Measurements from ENCODE around the gene SYTL1.

SYTL1 gene

DNA sequence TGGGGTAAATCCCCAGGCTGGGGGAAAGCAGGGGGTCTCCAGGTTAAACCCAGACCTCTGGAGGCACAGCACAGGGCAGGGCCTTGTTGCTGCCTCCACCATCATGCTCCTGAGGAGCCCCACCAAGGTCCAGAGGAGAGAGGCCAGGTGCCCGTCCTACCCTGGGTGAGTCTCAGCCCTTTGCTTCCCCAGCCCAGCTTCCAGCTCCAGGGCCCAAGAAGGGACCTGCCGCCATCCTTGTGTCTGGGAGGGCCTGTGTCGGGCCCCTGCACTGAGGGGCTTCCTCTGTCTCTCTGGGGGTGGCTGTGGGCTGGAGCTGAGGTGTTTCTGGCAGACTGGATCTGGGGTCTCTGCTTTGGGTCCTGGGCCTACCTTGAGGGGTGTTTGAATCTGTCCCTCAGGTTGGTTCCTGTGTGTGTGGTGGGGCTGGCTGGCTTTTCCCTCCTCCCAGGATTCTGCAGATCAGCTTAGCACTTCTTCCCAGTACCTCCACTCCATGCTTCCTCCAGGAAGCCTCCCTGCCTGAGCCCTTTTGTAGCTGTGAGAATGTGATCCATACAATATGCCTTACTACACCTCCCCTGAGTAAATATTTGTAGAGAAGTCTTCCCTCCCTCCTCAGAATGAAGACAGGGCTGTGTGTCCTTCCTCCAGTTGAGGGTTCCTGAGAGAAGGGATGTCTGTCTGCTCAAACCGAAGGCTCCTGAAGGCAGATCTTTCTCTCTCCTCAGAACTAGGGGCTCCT is 56.8 kb downstream of the SYTL1 start:
- Histone ChIP-seq H3K4me1 (ENCODE audit: low read length) (no peaks in the 10 kb centered on the region), H3K4me3 (ENCODE audit: low read length) (no peak overlapping the region), H3K79me2 (ENCODE audit: low read length) (no peaks in the 10 kb centered on the region), H3F3A (ENCODE audit: insufficient read depth, low read length) (no peaks in the 10 kb centered on the region), H3K27ac (ENCODE audit: low read length) (no peak overlapping the region), H2AFZ (ENCODE audit: low read length) (no peak overlapping the region), H3K9me3 (replicated peaks; ENCODE audit: insufficient read depth, low read length) (no peaks in the 10 kb centered on the region), H3K9ac (ENCODE audit: low read length) (no peak overlapping the region), H4K20me1 (ENCODE audit: insufficient read depth, low read length) (no peaks in the 10 kb centered on the region), H3K27me3 (replicated peaks; ENCODE audit: insufficient read depth, low read length) (no peaks in the 10 kb centered on the region), H3K9me2 (replicated peaks; ENCODE audit: insufficient read depth, low read length) (no peaks in the 10 kb centered on the region), H3K4me2 (ENCODE audit: low read depth, low read length) (no peak overlapping the region), H3K36me3 (replicated peaks; ENCODE audit: insufficient read depth, low read length) (no peaks in the 10 kb centered on the region)
- no peak for DNase-seq
- TF ChIP-seq CTCF (IDR thresholded peaks at IDR 0.05; ENCODE audit: low read length) (no peak), EZH2phosphoT487 (IDR thresholded peaks at IDR 0.05; ENCODE audit: low read length) (no peak), EZH2 (optimal IDR thresholded peaks at IDR 0.05; ENCODE audit: low read depth, low read length) (no peak)

- H3K4me3 ChIP-seq (ENCODE audit: low read length), result no peak overlapping the region
- H3K36me3 ChIP-seq (replicated peaks; ENCODE audit: insufficient read depth, low read length), result no peaks in the 10 kb centered on the region
- no peak overlapping the region for H3K4me2 ChIP-seq (ENCODE audit: low read depth, low read length)
- H3K9ac ChIP-seq (ENCODE audit: low read length), result no peak overlapping the region
- H2AFZ ChIP-seq (ENCODE audit: low read length), result no peak overlapping the region
- no peaks in the 10 kb centered on the region for H3F3A ChIP-seq (ENCODE audit: insufficient read depth, low read length)
- H3K9me2 ChIP-seq (replicated peaks; ENCODE audit: insufficient read depth, low read length), result no peaks in the 10 kb centered on the region
- H4K20me1 ChIP-seq (ENCODE audit: insufficient read depth, low read length), result no peaks in the 10 kb centered on the region
- H3K4me1 ChIP-seq (ENCODE audit: low read length), result no peaks in the 10 kb centered on the region
- H3K9me3 ChIP-seq (replicated peaks; ENCODE audit: insufficient read depth, low read length), result no peaks in the 10 kb centered on the region
- TF ChIP-seq CTCF (IDR thresholded peaks at IDR 0.05; ENCODE audit: low read length) (no peak), EZH2 (optimal IDR thresholded peaks at IDR 0.05; ENCODE audit: low read depth, low read length) (no peak), EZH2phosphoT487 (IDR thresholded peaks at IDR 0.05; ENCODE audit: low read length) (no peak)
- no peak overlapping the region for H3K27ac ChIP-seq (ENCODE audit: low read length)
- DNase-seq, result no peak
- no peaks in the 10 kb centered on the region for H3K27me3 ChIP-seq (replicated peaks; ENCODE audit: insufficient read depth, low read length)
- no peaks in the 10 kb centered on the region for H3K79me2 ChIP-seq (ENCODE audit: low read length)
Observed at GRCh38 chr1:27399251-27400025, 57.6 kb downstream of the SYTL1 start.

DNA sequence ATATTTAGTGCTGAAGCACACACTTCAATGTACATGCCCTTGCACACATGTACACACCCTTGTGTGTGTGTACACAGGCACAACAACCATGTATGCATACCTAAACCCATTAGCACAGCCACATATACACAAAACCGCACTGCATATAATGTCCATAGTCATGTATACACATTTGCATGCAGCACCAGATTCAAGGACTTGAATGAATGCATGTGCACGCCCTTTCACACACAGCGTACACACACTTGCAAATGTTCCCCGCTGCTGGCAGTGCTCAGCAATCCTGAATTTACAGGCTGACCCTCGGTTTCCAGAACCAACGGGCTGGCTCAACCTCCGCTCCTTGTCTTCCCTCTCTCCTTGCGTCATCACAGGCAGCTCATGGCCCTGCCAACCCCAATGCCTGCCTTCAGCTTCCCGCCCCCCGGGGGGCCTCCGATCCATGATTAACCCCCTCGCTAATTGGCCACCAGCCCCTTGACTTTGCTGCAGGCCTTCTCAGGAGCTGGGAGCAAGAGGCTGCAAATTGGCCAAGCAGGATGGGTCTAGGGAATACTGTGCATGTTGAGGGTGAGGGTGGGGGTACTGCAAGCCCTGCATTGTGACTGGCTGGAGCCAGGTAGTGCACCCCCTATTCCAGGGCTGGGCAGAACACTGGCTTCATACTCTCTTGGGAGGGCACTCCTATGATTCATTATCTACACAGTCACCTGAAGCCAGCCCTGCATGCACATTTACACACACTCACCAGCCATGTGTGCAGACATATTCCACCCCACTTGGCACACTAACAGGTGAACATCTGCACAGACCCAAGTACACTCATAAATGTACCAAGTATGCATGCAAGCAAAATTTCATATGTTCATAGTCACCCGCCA is 58.5 kb downstream of the SYTL1 start:
- H3K9ac ChIP-seq (ENCODE audit: low read length), result no peak overlapping the region
- H3K27me3 ChIP-seq (replicated peaks; ENCODE audit: insufficient read depth, low read length), result no peaks in the 10 kb centered on the region
- H4K20me1 ChIP-seq (ENCODE audit: insufficient read depth, low read length), result no peaks in the 10 kb centered on the region
- no peak overlapping the region for H2AFZ ChIP-seq (ENCODE audit: low read length)
- no peak for DNase-seq
- TF ChIP-seq CTCF (IDR thresholded peaks at IDR 0.05; ENCODE audit: low read length) (no peak), EZH2 (optimal IDR thresholded peaks at IDR 0.05; ENCODE audit: low read depth, low read length) (no peak), EZH2phosphoT487 (IDR thresholded peaks at IDR 0.05; ENCODE audit: low read length) (no peak)
- no peak overlapping the region for H3K4me3 ChIP-seq (ENCODE audit: low read length)
- H3K9me2 ChIP-seq (replicated peaks; ENCODE audit: insufficient read depth, low read length), result no peaks in the 10 kb centered on the region
- no peak overlapping the region for H3K4me2 ChIP-seq (ENCODE audit: low read depth, low read length)
- no peaks in the 10 kb centered on the region for H3K9me3 ChIP-seq (replicated peaks; ENCODE audit: insufficient read depth, low read length)
- H3K27ac ChIP-seq (ENCODE audit: low read length), result no peak overlapping the region
- H3K4me1 ChIP-seq (ENCODE audit: low read length), result no peaks in the 10 kb centered on the region
- H3K79me2 ChIP-seq (ENCODE audit: low read length), result no peaks in the 10 kb centered on the region
- H3K36me3 ChIP-seq (replicated peaks; ENCODE audit: insufficient read depth, low read length), result no peaks in the 10 kb centered on the region
- no peaks in the 10 kb centered on the region for H3F3A ChIP-seq (ENCODE audit: insufficient read depth, low read length)

All from MM.1S (cell line).